Measurements from ENCODE around the gene RGL1. TPM values are rescaled to one million over a fixed set of nuclear protein-coding genes. Genes with fewer than 3 reads are reported as not detected.
"Not testable (repeated sequence)": the region's sequence is repeated elsewhere in the genome, so short reads cannot be mapped to it uniquely, and the experiment has no call there.

RGL1 gene
- 10 to 100 TPM; 50.7 to 53.4 TPM for total RNA-seq
- 10 to 100 TPM; 29.8 to 32.9 TPM for polyA plus RNA-seq (ENCODE audit: insufficient read length in 2 of 2)
- long read RNA-seq, donor 1, full-length matches to known transcripts = 6 of 6 reads
- long read RNA-seq, donor 1, partial matches to known transcripts = 0 of 6 reads
- long read RNA-seq, donor 1, other reads (novel, unspliced or antisense) = 0 of 6 reads
- long read RNA-seq, donor 2, full-length matches to known transcripts = 1 of 1 reads
- long read RNA-seq, donor 2, partial matches to known transcripts = 0 of 1 reads
- long read RNA-seq, donor 2, other reads (novel, unspliced or antisense) = 0 of 1 reads
- long read RNA-seq, donor 3, full-length matches to known transcripts = 1 of 1 reads
- long read RNA-seq, donor 3, partial matches to known transcripts = 0 of 1 reads
- long read RNA-seq, donor 3, other reads (novel, unspliced or antisense) = 0 of 1 reads
- long read RNA-seq, donor 4, full-length matches to known transcripts = 2 of 2 reads
- long read RNA-seq, donor 4, partial matches to known transcripts = 0 of 2 reads
- long read RNA-seq, donor 4, other reads (novel, unspliced or antisense) = 0 of 2 reads

DNA sequence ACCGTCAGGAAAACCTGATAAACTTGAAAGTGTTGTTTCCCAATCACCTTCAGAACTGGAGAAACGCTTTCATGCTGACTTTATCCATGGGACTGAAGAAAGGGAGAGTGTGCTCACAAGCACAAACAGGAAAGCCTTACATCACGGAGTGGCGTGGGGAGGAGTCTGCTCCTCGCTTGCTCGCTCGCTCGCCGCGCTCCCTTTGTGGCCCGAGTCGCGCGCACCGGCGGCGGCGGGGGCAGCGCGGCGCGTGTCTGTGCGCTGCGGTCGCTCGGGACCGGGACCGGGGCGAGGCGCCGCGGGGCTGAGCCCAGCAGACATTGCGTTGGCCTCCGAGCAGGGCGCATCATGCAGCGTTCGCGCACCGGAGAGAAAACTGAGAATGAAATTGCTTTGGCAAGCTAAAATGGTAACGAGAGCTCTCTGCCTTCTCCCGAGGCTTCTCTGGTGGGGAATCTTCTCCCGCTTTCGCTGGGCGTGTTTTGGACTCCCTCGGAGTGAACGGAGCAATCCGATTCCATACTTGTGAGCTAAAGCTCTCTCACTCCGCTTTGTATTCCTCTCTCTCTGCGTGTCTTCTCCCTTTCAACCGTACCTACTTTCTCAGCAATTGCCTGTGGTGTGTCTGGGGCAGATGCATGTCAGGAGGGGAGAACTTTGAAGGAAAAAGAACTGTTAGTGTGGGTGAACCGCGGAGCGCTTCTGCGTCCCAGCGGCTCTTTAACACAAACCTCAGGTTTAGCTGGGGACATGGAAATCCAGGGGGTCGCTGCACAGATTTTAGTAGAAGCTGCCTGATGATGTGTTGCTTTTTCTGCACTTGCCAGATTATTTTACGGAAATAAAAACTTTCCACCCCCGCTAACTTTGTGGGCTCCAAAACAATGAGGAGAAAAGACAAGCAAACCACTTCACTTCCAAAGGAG is at the start of gene RGL1:
Gene RGL1, plus strand, starts transcription at position 205 of the 926 bp plus-strand sequence. Its CDS starts 178 bp downstream, at position 383.
- peaks cover 4% of the 10 kb centered on the region for H3K4me1 ChIP-seq (ENCODE audit: control insufficient read depth, insufficient read depth, low read length)
- no peaks in the 10 kb centered on the region for H3K27me3 ChIP-seq (ENCODE audit: control insufficient read depth, insufficient read depth, low read length)
- no peaks in the 10 kb centered on the region for H3K36me3 ChIP-seq (ENCODE audit: control insufficient read depth, insufficient read depth, low read length)
- peak within 1 kb of the TSS; percentile 96 for H3K27ac ChIP-seq (ENCODE audit: low read depth, low read length)
- H3K9me3 ChIP-seq (ENCODE audit: control insufficient read depth, insufficient read depth, low read length) = peaks cover 4% of the 10 kb centered on the region
- peak within 1 kb of the TSS; percentile 87 for H3K4me3 ChIP-seq (ENCODE audit: low read depth, low read length)
- peak; percentile 40 to 91 (median 68) for DNase-seq (ENCODE audit: low read depth in 4 of 6, low spot score in 6 of 6)
- under 1% methylated on average over 47 of the region's 58 CpGs for WGBS (ENCODE audit: insufficient coverage)

DNA sequence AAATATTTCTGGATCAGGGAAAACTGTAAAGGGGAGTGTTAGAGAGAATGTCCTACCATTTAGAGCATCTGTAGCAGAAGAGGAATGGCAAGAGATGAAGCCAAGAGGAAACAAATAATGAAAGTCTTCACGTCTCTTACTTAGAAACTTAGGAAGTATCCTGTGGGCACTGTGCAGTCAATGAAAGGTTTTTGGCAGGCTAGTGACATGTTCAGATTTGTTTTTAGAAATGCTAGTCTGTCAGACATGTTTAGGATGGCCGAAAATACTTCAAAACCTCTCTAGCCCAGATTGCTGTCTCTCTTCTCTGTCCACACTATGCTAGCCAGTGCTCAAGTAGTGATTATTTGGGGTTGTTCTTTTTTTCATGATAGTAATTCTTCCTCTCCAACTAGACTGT is 48.6 kb upstream of the RGL1 start:
- no peak for DNase-seq (ENCODE audit: low read depth in 4 of 6, low spot score in 6 of 6)

DNA sequence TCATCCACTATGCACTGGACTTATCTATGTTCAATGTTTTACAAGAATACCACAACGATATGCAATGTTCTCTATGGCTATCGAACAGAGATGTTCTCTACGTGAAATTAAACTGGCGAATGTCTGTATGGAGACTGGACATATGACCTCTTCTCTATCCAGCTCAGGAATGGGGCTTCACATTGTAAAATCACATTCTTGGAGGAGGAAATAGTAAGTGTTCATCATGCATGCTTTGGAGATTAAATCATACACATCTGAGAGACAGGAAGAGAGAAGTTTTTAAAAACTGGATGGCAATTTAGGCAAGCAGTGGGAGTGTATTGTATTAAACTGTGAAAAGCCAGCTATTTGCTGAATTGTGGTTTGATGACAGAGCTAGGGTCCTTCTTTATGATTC is 47.9 kb upstream of the RGL1 start:
- DNase-seq (ENCODE audit: low read depth in 4 of 6, low spot score in 6 of 6) = no peak
- no peaks in the 10 kb centered on the region for H3K27me3 ChIP-seq (ENCODE audit: control insufficient read depth, insufficient read depth, low read length)
- no CpG with 5 or more reads among the region's 4 CpGs for WGBS (ENCODE audit: insufficient coverage)
- peaks cover 6% of the 10 kb centered on the region for H3K9me3 ChIP-seq (ENCODE audit: control insufficient read depth, insufficient read depth, low read length)
- no peaks in the 10 kb centered on the region for H3K4me1 ChIP-seq (ENCODE audit: control insufficient read depth, insufficient read depth, low read length)
- H3K36me3 ChIP-seq (ENCODE audit: control insufficient read depth, insufficient read depth, low read length) = no peaks in the 10 kb centered on the region
- no peak overlapping the region for H3K27ac ChIP-seq (ENCODE audit: low read depth, low read length)
- H3K4me3 ChIP-seq (ENCODE audit: low read depth, low read length) = no peak overlapping the region

More for the DNA sequence above, 48.6 kb upstream of the RGL1 start:
- Histone ChIP-seq H3K36me3 (ENCODE audit: control insufficient read depth, insufficient read depth, low read length) (no peaks in the 10 kb centered on the region), H3K27ac (ENCODE audit: low read depth, low read length) (no peak overlapping the region), H3K9me3 (ENCODE audit: control insufficient read depth, insufficient read depth, low read length) (peaks cover 3% of the 10 kb centered on the region), H3K4me3 (ENCODE audit: low read depth, low read length) (no peak overlapping the region), H3K27me3 (ENCODE audit: control insufficient read depth, insufficient read depth, low read length) (no peaks in the 10 kb centered on the region), H3K4me1 (ENCODE audit: control insufficient read depth, insufficient read depth, low read length) (no peaks in the 10 kb centered on the region)
- 80% methylated on average over 1 of the region's 2 CpGs for WGBS (ENCODE audit: insufficient coverage)

- Histone ChIP-seq H3K4me1 (ENCODE audit: control insufficient read depth, insufficient read depth, low read length) (no peaks in the 10 kb centered on the region), H3K27ac (ENCODE audit: low read depth, low read length) (no peak overlapping the region), H3K27me3 (ENCODE audit: control insufficient read depth, insufficient read depth, low read length) (no peaks in the 10 kb centered on the region), H3K9me3 (ENCODE audit: control insufficient read depth, insufficient read depth, low read length) (peaks cover 4% of the 10 kb centered on the region), H3K36me3 (ENCODE audit: control insufficient read depth, insufficient read depth, low read length) (no peaks in the 10 kb centered on the region), H3K4me3 (ENCODE audit: low read depth, low read length) (no peak overlapping the region)
- no peak for DNase-seq (ENCODE audit: low read depth in 4 of 6, low spot score in 6 of 6)
- 72% methylated on average over 3 of the region's 3 CpGs for WGBS (ENCODE audit: insufficient coverage)
These were observed 46.0 kb upstream of the RGL1 start for GRCh38 chr1:183758913-183759312.

DNA sequence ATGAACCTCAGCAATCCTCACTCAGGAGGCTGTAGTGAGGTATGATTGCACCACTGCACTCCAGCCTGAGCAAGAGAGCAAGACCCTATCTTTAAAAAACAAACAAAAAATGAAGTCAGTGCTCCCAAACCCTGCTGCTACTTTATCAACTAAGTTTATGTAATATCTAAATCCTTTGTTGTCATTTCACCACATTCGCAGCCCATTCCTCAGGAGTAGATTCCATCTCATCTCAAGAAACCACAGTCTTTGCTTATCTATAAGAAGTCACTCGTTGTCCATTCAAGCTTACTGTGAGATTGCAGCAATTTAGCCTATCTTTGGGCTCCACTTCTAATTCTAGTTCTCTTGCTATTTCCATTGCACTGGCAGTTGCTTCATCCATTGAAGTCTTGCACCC is 44.3 kb upstream of the RGL1 start:
- no peaks in the 10 kb centered on the region for H3K36me3 ChIP-seq (ENCODE audit: control insufficient read depth, insufficient read depth, low read length)
- H3K4me1 ChIP-seq (ENCODE audit: control insufficient read depth, insufficient read depth, low read length) = no peaks in the 10 kb centered on the region
- no peak for DNase-seq (ENCODE audit: low read depth in 4 of 6, low spot score in 6 of 6)
- no peak overlapping the region for H3K27ac ChIP-seq (ENCODE audit: low read depth, low read length)
- peaks cover 7% of the 10 kb centered on the region for H3K9me3 ChIP-seq (ENCODE audit: control insufficient read depth, insufficient read depth, low read length)
- WGBS (ENCODE audit: insufficient coverage) = 100% methylated on average over 2 of the region's 2 CpGs
- no peaks in the 10 kb centered on the region for H3K27me3 ChIP-seq (ENCODE audit: control insufficient read depth, insufficient read depth, low read length)
- no peak overlapping the region for H3K4me3 ChIP-seq (ENCODE audit: low read depth, low read length)

GRCh38 chr1:183761871-183762270 is 43.0 kb upstream of the RGL1 start:
- Histone ChIP-seq H3K4me1 (ENCODE audit: control insufficient read depth, insufficient read depth, low read length) (no peaks in the 10 kb centered on the region), H3K4me3 (ENCODE audit: low read depth, low read length) (no peak overlapping the region), H3K36me3 (ENCODE audit: control insufficient read depth, insufficient read depth, low read length) (no peaks in the 10 kb centered on the region), H3K27me3 (ENCODE audit: control insufficient read depth, insufficient read depth, low read length) (no peaks in the 10 kb centered on the region), H3K27ac (ENCODE audit: low read depth, low read length) (no peak overlapping the region), H3K9me3 (ENCODE audit: control insufficient read depth, insufficient read depth, low read length) (peaks cover 7% of the 10 kb centered on the region)
- DNase-seq (ENCODE audit: low read depth in 4 of 6, low spot score in 6 of 6) = no peak
- no CpG with 5 or more reads among the region's 1 CpG for WGBS (ENCODE audit: insufficient coverage)

- not testable (repeated sequence) for H3K27me3 ChIP-seq (ENCODE audit: control insufficient read depth, insufficient read depth, low read length); H3K36me3 ChIP-seq (ENCODE audit: control insufficient read depth, insufficient read depth, low read length); DNase-seq (ENCODE audit: low read depth in 4 of 6, low spot score in 6 of 6); H3K27ac ChIP-seq (ENCODE audit: low read depth, low read length); H3K4me1 ChIP-seq (ENCODE audit: control insufficient read depth, insufficient read depth, low read length); H3K9me3 ChIP-seq (ENCODE audit: control insufficient read depth, insufficient read depth, low read length); H3K4me3 ChIP-seq (ENCODE audit: low read depth, low read length)
These were observed 42.1 kb upstream of the RGL1 start for GRCh38 chr1:183762856-183763255.

GRCh38 chr1:183764981-183765380 is 39.9 kb upstream of the RGL1 start:
- Histone ChIP-seq H3K4me3 (ENCODE audit: low read depth, low read length) (no peak overlapping the region), H3K9me3 (ENCODE audit: control insufficient read depth, insufficient read depth, low read length) (peaks cover 7% of the 10 kb centered on the region), H3K4me1 (ENCODE audit: control insufficient read depth, insufficient read depth, low read length) (no peaks in the 10 kb centered on the region), H3K27ac (ENCODE audit: low read depth, low read length) (no peak overlapping the region), H3K27me3 (ENCODE audit: control insufficient read depth, insufficient read depth, low read length) (no peaks in the 10 kb centered on the region), H3K36me3 (ENCODE audit: control insufficient read depth, insufficient read depth, low read length) (no peaks in the 10 kb centered on the region)
- no peak for DNase-seq (ENCODE audit: low read depth in 4 of 6, low spot score in 6 of 6)

GRCh38 chr1:183769956-183770815 is 34.7 kb upstream of the RGL1 start:
- peaks cover 2% of the 10 kb centered on the region for H3K9me3 ChIP-seq (ENCODE audit: control insufficient read depth, insufficient read depth, low read length)
- no peak for DNase-seq (ENCODE audit: low read depth in 4 of 6, low spot score in 6 of 6)
- H3K4me1 ChIP-seq (ENCODE audit: control insufficient read depth, insufficient read depth, low read length) = no peaks in the 10 kb centered on the region
- no peaks in the 10 kb centered on the region for H3K27me3 ChIP-seq (ENCODE audit: control insufficient read depth, insufficient read depth, low read length)
- no peaks in the 10 kb centered on the region for H3K36me3 ChIP-seq (ENCODE audit: control insufficient read depth, insufficient read depth, low read length)
- H3K27ac ChIP-seq (ENCODE audit: low read depth, low read length) = no peak overlapping the region
- 100% methylated on average over 1 of the region's 5 CpGs for WGBS (ENCODE audit: insufficient coverage)
- H3K4me3 ChIP-seq (ENCODE audit: low read depth, low read length) = no peak overlapping the region
